ENCODE results near the gene TSTD1.
"Not testable (repeated sequence)": the region's sequence is repeated elsewhere in the genome, so short reads cannot be mapped to it uniquely, and the experiment has no call there.

Gene TSTD1

GRCh38 chr1:161068306-161069234 is 29.8 kb upstream of the TSTD1 start:
- peak; percentile 32 to 61 (median 54) for DNase-seq

GRCh38 chr1:161066694-161067093 is 27.9 kb upstream of the TSTD1 start:
- no peak for DNase-seq

- not testable (repeated sequence) for DNase-seq
These were observed 26.9 kb upstream of the TSTD1 start for GRCh38 chr1:161065681-161066080.

DNA sequence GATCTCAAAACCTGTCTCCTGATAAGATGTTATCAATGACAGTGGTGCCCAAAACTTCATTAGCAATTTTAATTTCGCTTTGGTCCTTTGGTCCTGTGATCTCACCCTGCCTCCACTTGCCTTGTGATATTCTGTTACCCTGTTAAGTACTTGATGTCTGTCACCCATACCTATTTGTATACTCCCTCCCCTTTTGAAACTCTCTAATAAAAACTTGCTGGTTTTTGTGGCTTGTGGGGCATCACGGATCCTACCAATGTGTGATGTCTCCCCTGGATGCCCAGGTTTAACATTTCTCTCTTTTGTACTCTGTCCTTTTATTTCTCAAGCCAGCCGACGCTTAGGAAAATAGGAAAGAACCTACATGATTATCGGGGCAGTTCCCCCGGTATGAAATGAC is 25.2 kb upstream of the TSTD1 start:
- not testable (repeated sequence) for DNase-seq

- DNase-seq: no peak
These were observed 22.7 kb upstream of the TSTD1 start for GRCh38 chr1:161061419-161061818.

DNA sequence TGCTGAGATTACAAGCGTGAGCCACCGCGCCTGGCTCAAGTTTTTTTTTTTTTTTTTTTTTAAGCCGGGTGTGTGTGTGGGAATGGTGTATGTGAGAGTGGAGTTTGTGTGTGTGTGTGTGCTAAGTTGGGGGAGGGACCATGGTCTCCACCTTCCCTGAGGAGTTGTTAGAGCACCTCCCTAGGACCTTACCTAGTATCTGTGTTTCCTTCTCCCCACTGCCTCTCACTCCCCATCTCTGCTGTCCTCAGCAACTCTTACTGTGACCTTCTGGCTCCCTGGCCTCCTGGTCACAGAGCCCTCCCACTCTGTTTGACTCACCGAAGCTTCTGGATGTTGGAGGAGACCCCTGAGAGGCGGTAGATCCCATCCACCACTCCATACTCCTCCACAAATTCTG is 20.5 kb upstream of the TSTD1 start:
- no peak for DNase-seq

DNA sequence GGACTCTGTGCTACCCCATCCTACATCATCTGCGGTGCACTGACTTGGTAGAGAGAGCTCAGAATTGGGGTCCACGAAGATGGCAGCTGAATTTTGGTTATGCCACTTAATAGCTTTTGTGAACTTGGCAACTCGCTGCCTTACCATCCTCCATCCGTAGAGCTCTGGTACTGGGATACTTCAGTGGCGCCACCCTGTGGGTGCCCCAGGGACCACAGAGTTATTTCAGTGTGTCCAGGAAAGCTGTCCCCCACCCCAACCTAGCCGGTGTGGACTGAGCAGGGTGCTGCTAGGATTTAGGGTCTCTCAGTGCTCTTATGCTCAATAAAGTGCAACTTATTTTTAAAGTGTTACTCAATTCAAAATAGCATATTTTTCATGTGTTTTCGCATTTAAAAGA is 16.0 kb upstream of the TSTD1 start:
- no peak for DNase-seq

DNA sequence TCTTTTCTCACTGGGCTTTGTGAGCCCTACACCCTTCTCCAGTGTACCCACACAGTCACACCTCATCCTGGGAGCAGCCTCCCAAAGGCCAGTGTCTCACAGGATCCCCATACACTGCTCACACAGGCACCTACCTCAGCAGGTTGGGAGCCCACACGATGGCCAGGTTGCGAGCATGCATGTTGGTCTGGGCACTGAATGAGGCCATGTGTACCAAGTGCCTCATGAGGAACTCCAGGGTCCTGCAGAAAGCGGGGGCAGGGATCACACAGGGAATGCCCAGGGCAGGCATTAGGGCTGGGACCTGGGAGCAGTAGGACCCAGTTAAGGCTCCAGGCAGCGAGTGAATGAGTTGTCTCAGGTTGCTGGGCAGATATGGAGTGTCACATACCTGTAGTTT is 15.5 kb upstream of the TSTD1 start:
- no peak for DNase-seq

- DNase-seq: no peak
These were observed 14.1 kb upstream of the TSTD1 start for GRCh38 chr1:161052899-161053298.

- DNase-seq: no peak
These were observed 12.5 kb upstream of the TSTD1 start for GRCh38 chr1:161051219-161051618.

DNA sequence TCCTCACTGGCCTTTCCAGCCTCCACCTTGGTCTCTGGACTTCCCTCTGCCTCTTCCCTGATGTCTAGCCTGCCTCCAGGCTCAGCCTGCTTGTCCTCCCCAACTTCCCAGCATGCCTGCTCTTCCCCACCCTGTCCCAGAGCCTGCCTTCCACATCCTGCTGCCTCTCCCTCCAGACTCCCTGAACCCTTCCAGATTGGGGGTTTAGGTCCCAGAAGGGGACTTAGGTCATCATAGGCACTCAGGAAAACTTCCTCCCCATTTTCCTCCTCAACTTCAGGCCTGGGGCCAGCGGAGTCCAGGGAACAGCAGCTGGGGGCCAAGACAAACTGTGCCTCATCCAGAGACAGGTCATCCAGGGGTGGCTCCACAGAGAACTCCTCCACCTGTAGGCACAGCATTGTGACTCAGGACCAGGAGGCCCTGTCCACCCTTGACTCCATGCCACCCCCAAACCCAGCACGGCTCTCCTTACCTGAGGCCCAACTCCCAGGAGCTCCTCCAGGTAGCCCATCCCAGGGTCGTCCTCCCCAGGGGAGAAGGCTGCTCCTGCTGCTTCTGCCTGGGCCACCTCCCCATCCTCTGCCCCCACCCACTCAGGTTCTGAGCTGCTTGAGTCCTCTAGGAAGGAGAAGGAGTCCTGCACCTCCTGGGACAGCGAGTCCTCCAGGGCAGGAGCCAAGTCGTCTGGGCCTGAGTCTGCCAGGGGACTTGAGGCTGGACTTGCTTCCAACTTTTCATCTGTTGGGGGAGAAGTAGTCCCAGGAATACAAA is 10.4 kb upstream of the TSTD1 start:
- no peak for DNase-seq

GRCh38 chr1:161047436-161048420 is 9.0 kb upstream of the TSTD1 start:
- DNase-seq: no peak

DNA sequence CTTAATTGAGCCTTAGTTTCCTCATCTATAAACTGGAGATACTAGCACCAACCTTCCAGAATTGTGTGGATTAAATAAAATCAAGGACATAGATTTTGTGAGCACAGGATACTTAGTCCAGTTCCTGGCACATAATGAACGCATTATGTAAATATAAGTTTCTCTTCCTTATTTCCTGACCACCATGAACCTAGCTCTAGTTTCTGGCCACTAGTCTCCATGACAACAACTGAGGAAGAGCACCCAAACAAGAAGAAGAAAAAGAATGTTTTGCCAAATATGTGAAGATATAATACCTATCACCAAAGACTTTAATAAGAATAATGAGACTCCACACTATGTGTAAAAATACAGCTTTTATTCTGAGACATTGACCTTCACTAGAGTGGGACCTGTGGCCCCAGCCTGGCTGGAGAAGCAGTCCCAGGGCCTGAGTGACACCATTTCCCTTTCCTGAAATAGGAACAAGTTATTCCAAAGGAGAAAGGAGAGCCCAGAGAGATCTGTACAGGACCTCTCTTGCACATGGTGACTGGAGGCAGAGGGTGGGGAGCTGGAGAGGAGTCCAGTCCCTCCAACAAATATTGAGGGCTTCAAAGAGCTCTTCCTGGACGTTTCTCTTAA is 8.0 kb upstream of the TSTD1 start:
- DNase-seq: no peak

DNA sequence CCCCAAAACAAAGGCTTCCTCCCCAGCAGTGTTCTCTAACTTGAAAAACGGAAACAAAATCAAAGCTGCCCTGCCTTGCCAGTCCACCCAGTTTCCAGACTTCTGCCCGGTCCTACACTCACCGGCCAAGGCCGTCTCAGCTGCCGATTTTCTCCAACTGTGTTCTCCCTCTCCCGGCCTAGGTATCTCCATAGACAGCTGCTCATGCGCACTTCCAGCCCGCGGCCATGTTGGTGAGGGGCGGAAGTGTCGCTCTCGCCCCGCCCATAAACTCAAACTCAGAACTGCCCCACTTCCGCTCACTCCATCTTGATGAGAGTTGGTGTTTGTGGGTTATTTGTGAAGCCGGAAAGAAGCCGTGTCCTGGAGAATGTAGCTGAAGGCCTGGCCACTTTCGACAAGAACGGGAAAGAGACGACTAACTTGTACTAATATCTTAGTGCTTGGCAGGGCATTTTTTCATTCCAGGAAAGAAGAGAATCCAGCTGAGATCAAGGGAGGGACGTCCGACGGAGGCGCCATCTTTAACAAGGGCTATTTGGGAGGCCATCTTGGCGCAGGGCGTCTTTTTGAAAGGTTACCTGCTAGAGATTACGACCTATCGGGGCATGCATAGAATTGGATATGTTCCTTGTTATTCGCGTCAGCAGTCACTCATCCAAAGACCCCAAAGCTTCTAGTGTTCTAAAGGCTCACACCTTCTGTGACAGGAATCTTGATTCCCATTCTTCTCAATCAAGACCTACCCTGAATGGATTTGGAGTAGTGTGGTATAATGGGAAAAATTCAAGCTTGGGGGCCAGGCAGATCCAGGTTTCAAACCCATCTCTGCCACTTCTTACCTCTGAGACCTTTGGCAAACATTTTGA is 7.2 kb upstream of the TSTD1 start, which contains the start of gene USF1:
Gene USF1, minus strand, starts transcription at position 242 of the 869 bp plus-strand sequence. CDS start 2,702 bp downstream, outside the sequence.
- peak; percentile 75 to 86 (median 82) for DNase-seq

DNA sequence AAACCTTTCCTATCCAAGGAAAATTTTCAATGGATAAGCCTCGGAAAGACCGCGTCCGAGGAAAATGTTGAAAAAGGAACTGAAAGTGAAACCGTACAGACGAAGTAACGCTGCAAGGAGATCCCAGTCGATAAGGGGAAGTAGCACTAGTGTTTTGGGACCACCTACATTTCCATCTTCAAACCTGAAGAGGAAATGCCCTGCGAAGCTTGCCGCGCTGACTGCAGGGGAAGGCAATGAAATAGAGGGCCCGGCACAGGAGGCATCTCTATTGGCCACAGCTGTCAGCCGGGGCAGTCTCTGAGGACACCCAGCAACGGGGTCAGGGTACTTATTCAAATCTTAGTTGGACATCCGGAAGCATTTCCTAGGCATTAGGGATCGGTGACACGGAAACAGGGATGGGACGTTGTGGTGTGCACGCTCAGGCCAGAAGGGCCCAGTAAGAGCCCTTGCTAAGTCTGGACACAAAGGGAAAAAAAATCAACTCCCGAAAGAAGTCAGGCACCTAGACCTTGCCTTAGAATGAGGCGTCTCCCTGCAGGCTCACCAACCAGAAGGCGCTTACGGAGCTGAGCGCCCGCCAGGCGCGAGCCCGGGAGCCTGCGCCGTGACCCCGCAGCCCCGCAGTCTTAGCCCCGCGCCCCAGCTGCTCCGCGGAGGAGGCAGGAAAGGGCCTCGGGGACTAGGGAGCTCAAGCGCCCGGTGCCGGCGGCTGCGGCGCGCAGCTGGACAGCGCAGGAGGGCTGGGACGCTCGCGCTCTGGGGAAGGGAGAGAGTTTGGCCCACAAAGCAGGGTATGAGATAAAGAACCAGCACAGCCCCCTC is 6.4 kb upstream of the TSTD1 start:
- DNase-seq: peak in 2 of 4 experiments; percentile 10 to 27

- DNase-seq: no peak
These were observed 5.8 kb upstream of the TSTD1 start for GRCh38 chr1:161044535-161044907.

DNA sequence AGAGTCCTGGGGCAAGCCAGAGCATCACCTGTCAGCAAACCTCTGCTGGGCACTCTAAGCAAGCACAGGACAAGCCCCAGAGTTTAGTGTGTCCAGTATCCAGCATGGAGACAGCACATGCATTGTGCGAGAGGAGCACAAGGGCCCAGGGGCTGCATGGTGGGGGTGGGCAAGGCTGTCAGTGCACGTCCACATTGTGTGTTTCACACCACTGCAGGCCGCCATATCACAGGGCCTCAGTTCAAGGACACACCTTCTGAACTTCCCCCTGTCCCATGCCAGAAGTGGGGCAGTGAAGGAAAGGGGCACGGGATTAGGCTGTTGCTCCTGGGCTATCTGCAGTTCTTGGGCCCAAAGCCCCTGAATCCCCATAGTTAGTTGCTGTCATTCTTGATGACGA is 782 bp upstream of the TSTD1 start:
- DNase-seq: no peak

GRCh38 chr1:161039154-161039545 is 386 bp upstream of the TSTD1 start:
- no peak for DNase-seq

- DNase-seq: no peak
These were observed 872 bp downstream of the TSTD1 start for GRCh38 chr1:161037661-161038522.

Data from activated CD4-positive, CD25-positive, alpha-beta regulatory T cell (primary cell).